SIG-M5 treated with dmso at 0.1 percent for 504 hours (cell line): ENCODE measurements around the gene CENPL.
"Not testable (repeated sequence)": the region's sequence is repeated elsewhere in the genome, so short reads cannot be mapped to it uniquely, and the experiment has no call there.

ENCODE experiments used
- DNase-seq: peaks from one replicate; lab custom pipeline; 2025; ENCODE audit not compliant: unreplicated experiment; lab: John Stamatoyannopoulos, UW

CENPL gene

DNA sequence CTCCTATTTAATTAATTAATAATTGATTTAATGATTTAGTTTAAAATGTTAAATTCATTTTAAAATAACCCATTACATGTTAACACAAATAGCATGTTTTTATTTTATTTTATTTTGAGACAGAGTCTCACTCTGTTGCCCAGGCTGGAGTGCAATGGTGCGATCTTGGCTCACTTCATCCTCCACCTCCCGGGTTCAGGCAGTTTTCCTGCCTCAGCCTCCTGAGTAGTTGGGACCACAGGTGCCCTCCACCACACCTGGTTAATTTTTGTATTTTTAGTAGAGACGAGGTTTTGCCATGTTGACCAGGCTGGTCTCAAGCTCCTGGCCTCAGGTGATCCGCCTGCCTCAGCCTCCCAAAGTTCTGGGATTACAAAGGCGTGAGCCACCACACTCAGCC lies 34.9 kb upstream of the CENPL start:
- DNase-seq = not testable (repeated sequence)

DNA sequence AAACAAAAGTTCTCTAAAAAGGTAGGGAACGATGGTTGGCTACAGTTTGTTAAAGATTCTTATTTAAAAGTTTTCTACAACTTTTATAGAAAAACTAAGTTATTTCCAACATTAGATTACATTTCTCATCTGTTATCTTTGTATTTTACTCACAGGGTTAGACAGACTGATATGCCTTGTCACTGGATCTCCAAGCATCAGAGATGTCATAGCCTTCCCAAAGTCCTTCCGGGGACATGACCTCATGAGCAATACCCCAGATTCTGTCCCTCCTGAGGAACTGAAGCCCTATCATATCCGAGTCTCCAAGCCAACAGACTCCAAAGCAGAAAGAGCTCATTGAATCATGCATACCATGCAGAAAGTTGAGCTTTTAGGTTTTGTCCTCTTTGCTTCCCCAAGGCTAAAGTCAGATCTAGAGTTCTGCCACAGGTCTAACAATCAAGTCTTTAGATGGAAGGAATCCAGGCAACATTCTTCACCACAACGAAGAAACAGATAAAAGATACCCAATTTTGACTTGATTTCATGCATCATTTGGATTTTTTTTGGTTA lies 32.8 kb upstream of the CENPL start:
- no peak for DNase-seq

- DNase-seq = no peak
Measured at GRCh38 chr1:173856903-173857302, 32.2 kb upstream of the CENPL start.

GRCh38 chr1:173856014-173856413 lies 31.3 kb upstream of the CENPL start:
- no peak for DNase-seq

DNA sequence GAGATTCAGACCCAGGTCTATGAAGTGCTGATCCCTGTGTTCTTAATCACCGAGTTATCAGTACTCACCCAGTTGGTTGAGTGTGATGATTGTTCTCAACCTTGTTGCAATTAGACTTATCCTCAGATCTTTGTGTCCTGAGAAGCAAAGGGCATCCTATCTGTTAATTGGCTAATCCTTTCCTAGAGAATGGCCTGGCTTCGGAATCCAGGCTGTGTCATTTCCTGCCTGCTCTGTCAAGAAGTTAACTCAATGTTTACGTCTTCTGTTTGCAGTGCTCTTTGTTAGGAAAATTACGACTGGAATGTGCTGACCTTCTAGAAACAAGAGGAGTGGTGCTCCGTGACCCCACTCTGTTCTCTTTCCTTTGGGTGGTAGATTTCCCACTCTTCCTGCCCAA lies 28.4 kb upstream of the CENPL start:
- DNase-seq = no peak

DNA sequence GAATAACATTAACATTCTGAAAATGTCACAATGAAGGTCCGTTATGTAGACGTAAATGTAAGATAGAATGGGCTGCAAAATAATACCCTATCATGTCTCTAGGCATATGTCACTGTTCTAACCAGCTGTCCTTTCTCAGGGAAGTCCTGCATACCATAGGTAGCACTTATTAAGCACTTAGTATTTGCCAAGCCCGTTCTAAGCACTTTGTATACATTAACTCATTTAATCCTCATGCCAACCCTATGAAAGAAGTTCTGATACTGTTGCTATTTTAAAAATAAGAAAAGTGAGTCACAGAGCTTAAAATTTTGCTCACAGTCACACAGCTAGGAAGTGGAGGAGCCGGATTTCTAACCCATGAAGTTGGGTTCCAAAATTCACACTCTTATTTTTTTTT lies 27.4 kb upstream of the CENPL start:
- no peak for DNase-seq

DNA sequence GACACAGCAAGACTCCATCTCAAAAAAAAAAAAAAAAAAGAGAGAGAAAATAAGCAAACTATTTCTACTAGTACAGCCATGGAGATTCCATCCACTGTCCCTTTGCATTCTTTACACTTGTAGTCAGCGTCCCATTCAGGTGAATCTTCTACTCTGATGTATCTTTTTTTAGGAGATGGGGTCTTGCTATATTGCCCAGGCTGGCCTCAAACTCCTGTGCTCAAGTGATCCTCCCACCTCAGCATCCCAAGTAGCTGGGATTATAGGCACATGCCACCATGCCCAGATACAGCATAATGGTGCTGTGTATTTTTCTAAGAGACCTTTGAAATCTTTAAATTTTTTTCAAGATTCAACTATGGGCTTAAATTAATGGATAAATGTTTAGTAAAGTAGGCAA lies 8.1 kb upstream of the CENPL start:
- DNase-seq = no peak

DNA sequence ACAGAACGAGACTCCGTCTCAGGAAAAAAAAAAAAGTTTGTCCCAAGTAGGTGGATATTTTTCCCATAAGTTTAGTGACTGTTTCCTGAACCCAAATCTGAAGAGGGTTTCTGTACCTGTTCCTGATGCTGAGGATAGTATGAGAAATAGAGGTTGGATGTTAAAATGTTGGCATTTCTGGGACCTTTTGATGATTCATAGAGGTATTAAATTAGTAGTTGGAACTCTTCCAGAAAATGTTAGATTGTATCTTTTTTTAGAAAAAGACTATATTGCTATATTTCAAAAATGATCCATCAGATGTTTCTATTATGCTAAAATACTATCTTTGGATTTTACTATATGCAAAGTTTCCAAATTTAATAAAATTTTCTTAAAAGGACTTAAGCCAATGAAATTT lies 2.9 kb upstream of the CENPL start:
- no peak for DNase-seq

DNA sequence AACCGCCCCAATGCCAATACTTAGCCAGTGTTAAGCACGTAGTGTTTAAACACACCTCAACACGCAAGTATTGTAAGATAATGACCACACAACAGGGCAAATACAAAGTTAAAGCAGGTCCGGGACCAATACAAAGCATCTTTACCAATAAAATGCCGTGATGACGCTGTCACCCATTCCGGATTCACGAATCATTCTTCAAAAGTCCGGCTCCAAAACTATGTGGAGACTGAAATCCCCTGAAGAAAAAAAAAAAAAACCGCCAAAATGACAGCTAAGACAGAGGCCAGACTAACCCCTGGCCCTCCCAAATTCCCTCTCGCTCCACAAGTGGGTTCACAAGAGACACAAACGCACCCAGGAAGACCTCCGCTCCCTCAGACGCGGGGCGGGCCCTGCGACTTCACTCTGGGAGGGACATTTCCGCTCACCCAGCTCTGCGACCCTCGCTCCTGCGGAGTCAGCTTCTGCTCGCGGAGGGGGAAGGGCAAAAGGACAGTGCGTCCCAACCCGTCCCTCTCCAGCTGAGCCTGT lies 835 bp downstream of the CENPL start:
- no peak for DNase-seq

DNA sequence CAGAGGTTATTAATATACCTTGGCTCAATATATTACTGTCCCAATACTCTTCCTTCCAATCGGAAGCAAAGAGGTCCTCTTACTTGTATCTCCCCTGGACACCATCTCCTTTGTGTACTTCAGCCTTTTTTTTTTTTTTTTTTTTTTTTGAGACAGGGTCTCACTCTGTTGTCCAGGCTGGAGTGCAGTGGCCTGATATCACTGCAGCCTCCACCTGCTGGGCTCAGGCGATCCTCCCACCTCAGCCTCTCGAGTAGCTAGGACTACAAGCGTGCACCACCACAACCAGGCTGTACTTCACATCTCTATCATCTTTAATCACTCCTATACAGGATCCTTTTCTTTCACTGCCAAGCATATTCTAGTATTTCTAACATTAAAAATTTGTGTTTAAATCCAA lies 3.0 kb downstream of the CENPL start:
- DNase-seq = no peak

- no peak for DNase-seq
Measured at GRCh38 chr1:173818459-173818858, 6.2 kb downstream of the CENPL start.

DNA sequence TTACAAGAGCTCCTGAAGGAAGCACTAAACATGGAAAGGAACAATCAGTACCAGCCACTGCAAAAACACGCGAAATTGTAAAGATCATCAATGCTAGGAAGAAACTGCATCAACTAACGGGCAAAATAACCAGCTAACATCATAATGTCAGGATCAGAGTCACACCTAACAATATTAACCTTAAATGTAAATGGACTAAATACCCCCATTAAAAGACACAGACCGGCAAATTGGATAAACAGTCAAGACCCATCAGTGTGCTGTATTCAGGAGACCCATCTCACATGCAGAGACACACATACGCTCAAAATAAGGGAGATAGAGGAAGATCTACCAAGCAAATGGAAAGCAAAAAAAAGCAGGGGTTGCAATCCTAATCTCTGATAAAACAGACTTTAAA lies 11.0 kb downstream of the CENPL start:
- DNase-seq = not testable (repeated sequence)

- no peak for DNase-seq
Measured at GRCh38 chr1:173802961-173803360, 21.7 kb downstream of the CENPL start.

DNA sequence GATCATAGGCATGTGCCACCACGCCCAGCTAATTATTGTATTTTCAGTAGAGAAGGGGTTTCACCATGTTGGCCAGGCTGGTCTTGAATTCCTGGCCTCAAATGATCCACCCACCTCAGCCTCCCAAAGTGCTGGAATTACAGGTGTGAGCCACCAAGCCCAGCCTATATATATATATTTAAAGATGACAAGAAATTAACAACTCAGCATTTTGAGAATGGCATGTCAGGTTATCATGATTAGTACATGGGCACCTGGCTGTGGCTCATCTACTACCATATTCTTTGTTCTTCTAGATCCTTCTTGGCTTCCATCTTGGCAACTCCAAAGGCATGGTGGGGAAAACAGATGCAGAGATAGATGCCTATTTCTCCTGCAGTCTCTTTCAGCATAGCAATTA lies 24.7 kb downstream of the CENPL start:
- not testable (repeated sequence) for DNase-seq

DNA sequence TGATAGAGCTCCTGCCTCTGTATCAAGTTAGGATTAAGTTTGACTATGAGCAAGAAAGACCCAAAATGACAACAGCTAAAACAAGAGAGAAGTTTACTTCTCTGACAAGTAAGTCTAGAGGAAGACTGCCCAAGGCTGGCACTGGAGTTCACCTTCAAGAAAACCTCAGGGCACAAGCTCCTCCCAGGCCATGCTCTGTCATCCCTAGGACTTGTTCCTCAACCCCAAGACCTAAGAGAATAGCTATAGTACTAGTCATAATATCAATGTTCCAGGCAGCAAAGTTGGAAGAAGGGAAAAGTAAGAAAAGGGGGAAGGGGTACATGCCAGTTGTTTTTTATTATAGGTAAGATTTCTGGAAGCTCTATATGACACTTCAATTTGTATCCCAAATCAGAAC lies 26.6 kb downstream of the CENPL start:
- no peak for DNase-seq

- DNase-seq = no peak
Measured at GRCh38 chr1:173789841-173790240, 34.8 kb downstream of the CENPL start.

GRCh38 chr1:173784997-173785396 lies 39.7 kb downstream of the CENPL start:
- no peak for DNase-seq

DNA sequence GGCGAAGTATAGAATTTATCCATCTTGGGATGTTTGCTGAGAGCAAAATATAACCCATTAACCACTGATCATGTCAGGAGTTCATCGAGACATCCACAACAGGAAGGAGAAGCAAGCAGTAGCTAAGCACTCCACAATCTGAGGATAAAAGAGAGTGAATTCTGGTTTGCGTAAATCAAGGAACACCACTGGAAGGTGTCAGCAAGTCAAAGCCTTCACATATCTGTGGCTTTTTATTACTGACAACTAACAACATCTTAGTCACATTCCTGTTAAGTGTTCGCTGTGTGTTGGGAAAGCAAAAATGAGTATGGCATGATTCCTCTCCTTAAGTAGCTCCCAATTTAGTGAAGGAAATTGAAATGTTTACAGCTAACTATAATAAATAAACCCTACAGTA lies 44.7 kb downstream of the CENPL start:
- no peak for DNase-seq

- DNase-seq = no peak
Measured at GRCh38 chr1:173775578-173776226, 49.0 kb downstream of the CENPL start.

- DNase-seq = no peak
Measured at GRCh38 chr1:173771560-173771959, 53.1 kb downstream of the CENPL start.

- not testable (repeated sequence) for DNase-seq
Measured at GRCh38 chr1:173770330-173770729, 54.4 kb downstream of the CENPL start.

GRCh38 chr1:173768827-173769226 lies 55.9 kb downstream of the CENPL start:
- no peak for DNase-seq

GRCh38 chr1:173768206-173768605 lies 56.5 kb downstream of the CENPL start:
- no peak for DNase-seq
